H1 (cell line): ENCODE data around the gene HEBP2.

Experiments used
- POLR2AphosphoS5 ChIP-seq: IDR thresholded peaks from 2 replicates; pipeline ENCODE4 v1.6.1; 2011; ENCODE audit warnings: low read depth, low read length
- TF ChIP-seq, protein P1 (sequence below), 3 experiments: IDR thresholded peaks; 1 replicate in 2 of 3; 2 replicates in 1 of 3; pipeline versions ENCODE4 v1.5.1 to v1.6.1; 2011; ENCODE audit warnings: low read length in 3 of 3, mild to moderate bottlenecking in 3 of 3, inconsistent platforms in 2 of 3, low read depth in 1 of 3, moderate library complexity in 1 of 3; ENCODE audit not compliant: insufficient read depth in 1 of 3; ENCODE audit errors: control extremely low read depth in 1 of 3

DNA sequence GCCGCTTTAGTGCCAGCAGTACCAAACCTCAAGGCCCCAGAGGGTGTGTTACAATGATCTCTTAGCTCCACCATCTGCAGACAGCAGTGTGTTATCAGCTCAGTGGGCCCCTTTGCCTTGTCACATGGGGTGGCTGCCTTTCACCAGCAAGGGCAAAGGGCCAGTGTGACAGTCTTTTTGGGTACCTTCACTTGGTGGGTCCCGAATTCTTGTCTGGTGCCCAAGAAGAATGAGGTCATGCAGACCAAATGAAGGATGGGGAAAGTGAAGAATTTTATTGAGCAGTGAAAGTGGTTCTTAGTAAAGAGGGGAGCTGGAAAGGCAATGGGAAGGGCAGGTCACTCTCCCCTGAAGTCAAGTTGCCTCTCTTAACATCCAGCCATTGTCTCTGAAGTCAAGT lies 29.2 kb upstream of the HEBP2 start:
- TF ChIP-seq POLR2AphosphoS5, result no peak
- TF ChIP-seq, protein P1, sequence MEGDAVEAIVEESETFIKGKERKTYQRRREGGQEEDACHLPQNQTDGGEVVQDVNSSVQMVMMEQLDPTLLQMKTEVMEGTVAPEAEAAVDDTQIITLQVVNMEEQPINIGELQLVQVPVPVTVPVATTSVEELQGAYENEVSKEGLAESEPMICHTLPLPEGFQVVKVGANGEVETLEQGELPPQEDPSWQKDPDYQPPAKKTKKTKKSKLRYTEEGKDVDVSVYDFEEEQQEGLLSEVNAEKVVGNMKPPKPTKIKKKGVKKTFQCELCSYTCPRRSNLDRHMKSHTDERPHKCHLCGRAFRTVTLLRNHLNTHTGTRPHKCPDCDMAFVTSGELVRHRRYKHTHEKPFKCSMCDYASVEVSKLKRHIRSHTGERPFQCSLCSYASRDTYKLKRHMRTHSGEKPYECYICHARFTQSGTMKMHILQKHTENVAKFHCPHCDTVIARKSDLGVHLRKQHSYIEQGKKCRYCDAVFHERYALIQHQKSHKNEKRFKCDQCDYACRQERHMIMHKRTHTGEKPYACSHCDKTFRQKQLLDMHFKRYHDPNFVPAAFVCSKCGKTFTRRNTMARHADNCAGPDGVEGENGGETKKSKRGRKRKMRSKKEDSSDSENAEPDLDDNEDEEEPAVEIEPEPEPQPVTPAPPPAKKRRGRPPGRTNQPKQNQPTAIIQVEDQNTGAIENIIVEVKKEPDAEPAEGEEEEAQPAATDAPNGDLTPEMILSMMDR (IDR thresholded peaks at IDR 0.05; ENCODE audit: control extremely low read depth in 1 of 3, insufficient read depth in 1 of 3, low read depth in 1 of 3, low read length in 3 of 3), result no peak
